ENCODE data around the gene NFIB. TPM values are rescaled to one million over a fixed set of nuclear protein-coding genes. Genes with fewer than 3 reads are reported as not detected.

Gene NFIB
- total and polyA plus RNA-seq, 2 donors from 2014 or later, result 15.6 to 112 TPM

DNA sequence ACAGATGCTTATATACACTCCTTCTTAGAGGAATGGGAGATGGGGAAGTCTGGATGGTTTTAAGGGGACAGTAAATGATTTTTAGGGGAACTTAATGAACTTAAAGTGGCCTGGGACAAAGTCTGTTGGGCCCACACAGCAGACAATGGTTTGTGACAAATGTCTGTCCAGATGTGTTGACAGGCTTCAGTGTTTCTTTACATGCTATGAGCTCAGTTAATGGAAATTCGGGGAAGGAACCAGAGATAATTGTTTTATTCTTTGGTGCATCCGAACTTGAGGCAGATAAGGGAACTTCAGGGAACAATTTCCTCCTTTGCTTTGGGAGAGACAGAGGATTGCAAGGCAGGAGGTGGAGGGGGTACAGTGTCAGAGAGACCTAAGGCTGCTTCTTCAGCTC is 52.3 kb downstream of the NFIB start:
- DNase-seq, result no peak
- FAIRE-seq, result no peak
- TF ChIP-seq, protein P1, sequence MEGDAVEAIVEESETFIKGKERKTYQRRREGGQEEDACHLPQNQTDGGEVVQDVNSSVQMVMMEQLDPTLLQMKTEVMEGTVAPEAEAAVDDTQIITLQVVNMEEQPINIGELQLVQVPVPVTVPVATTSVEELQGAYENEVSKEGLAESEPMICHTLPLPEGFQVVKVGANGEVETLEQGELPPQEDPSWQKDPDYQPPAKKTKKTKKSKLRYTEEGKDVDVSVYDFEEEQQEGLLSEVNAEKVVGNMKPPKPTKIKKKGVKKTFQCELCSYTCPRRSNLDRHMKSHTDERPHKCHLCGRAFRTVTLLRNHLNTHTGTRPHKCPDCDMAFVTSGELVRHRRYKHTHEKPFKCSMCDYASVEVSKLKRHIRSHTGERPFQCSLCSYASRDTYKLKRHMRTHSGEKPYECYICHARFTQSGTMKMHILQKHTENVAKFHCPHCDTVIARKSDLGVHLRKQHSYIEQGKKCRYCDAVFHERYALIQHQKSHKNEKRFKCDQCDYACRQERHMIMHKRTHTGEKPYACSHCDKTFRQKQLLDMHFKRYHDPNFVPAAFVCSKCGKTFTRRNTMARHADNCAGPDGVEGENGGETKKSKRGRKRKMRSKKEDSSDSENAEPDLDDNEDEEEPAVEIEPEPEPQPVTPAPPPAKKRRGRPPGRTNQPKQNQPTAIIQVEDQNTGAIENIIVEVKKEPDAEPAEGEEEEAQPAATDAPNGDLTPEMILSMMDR (IDR thresholded peaks at IDR 0.05; ENCODE audit: borderline replicate concordance, extremely low read depth, insufficient read depth), result no peak

DNA sequence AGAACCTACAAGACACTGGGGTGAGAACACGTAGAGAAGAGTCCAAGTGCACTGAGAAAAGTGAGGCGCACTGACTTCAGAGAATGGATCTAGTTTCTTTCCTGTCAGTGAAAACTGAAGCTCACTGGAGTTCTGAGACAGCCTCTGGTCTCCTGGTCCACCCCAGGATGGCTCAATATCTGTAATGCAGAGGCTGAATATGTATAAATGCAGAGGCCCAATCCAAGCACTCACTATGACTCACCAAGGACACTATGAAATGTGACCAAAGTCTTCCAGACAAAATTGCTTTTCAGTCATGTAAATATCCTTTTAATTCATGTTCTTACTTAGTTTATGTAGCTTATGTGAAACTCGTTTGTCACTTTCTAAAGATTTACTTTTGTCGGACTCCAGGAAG is 53.8 kb downstream of the NFIB start:
- H3K27ac ChIP-seq (ENCODE audit: low read depth in 2 of 2, low read length in 2 of 2), result no peak overlapping the region

More for the DNA sequence above, 52.3 kb downstream of the NFIB start:
- Histone ChIP-seq H3K36me3 (ENCODE audit: control insufficient read depth in 2 of 3, insufficient read depth in 3 of 3, low read length in 3 of 3) (no peaks in the 10 kb centered on the region), H3K9ac (ENCODE audit: low read length in 3 of 3) (no peak overlapping the region), H3K27ac (ENCODE audit: low read depth in 2 of 2, low read length in 2 of 2) (no peak overlapping the region), H3K4me3 (ENCODE audit: low read length in 3 of 3) (no peak overlapping the region), H3K27me3 (ENCODE audit: control insufficient read depth, insufficient read depth, low read length) (no peaks in the 10 kb centered on the region), H3K4me1 (ENCODE audit: control insufficient read depth in 2 of 3, insufficient read depth in 2 of 3, low read depth in 1 of 3, low read length in 3 of 3) (peaks cover 0 to 10% (median 6%) of the 10 kb centered on the region in 3 donors), H3K9me3 (ENCODE audit: control insufficient read depth in 2 of 3, insufficient read depth in 1 of 3, low read length in 3 of 3) (no peaks in the 10 kb centered on the region)
- intact Hi-C loops (cut with DNase I), result no loop called here

DNA sequence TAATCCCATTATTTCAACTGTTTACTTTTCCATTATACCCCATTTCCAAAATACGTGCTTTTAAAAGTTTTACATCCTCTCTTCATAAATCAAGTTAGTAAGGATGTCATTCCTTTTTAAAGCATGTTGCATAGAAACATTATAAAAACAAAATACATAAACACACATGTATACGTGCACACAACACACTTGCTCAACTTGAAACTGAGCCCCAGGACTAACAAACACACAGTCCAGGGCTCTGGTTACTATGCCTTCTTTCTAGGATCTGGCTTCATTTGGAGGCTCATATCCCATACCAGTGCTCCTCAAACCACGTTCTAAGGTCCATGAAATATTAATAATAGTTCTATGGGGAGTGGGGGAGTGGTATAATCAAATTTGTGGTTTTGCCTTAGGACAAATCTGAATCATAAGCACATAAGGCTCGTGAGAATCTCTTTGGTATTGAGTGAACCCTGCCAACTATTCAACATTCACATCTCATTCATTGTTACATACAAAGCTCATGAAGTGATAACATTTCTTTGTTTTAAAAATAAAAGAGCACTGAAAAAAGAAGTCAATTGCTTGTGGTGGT is 55.2 kb downstream of the NFIB start:
- no peak overlapping the region for H3K9ac ChIP-seq (ENCODE audit: low read length in 3 of 3)
- no peaks in the 10 kb centered on the region for H3K27me3 ChIP-seq (ENCODE audit: control insufficient read depth, insufficient read depth, low read length)
- intact Hi-C loops (cut with DNase I), result no loop called here
- DNase-seq (no peak), FAIRE-seq (no peak)
- no peaks in the 10 kb centered on the region for H3K36me3 ChIP-seq (ENCODE audit: control insufficient read depth in 2 of 3, insufficient read depth in 3 of 3, low read length in 3 of 3)
- no peak overlapping the region for H3K27ac ChIP-seq (ENCODE audit: low read depth in 2 of 2, low read length in 2 of 2)
- no peak overlapping the region for H3K4me3 ChIP-seq (ENCODE audit: low read length in 3 of 3)
- H3K4me1 ChIP-seq (ENCODE audit: control insufficient read depth in 2 of 3, insufficient read depth in 2 of 3, low read depth in 1 of 3, low read length in 3 of 3), result peaks cover 0 to 16% (median 12%) of the 10 kb centered on the region in 3 donors
- no peaks in the 10 kb centered on the region for H3K9me3 ChIP-seq (ENCODE audit: control insufficient read depth in 2 of 3, insufficient read depth in 1 of 3, low read length in 3 of 3)
- TF ChIP-seq, protein P1 (IDR thresholded peaks at IDR 0.05; ENCODE audit: borderline replicate concordance, extremely low read depth, insufficient read depth), result no peak

More for the DNA sequence above, 53.8 kb downstream of the NFIB start:
- DNase-seq (no peak), FAIRE-seq (no peak)
- Histone ChIP-seq H3K9me3 (ENCODE audit: control insufficient read depth in 2 of 3, insufficient read depth in 1 of 3, low read length in 3 of 3) (no peaks in the 10 kb centered on the region), H3K27me3 (ENCODE audit: control insufficient read depth, insufficient read depth, low read length) (no peaks in the 10 kb centered on the region), H3K4me1 (ENCODE audit: control insufficient read depth in 2 of 3, insufficient read depth in 2 of 3, low read depth in 1 of 3, low read length in 3 of 3) (peaks cover 0 to 16% (median 12%) of the 10 kb centered on the region in 3 donors), H3K4me3 (ENCODE audit: low read length in 3 of 3) (no peak overlapping the region), H3K36me3 (ENCODE audit: control insufficient read depth in 2 of 3, insufficient read depth in 3 of 3, low read length in 3 of 3) (no peaks in the 10 kb centered on the region), H3K9ac (ENCODE audit: low read length in 3 of 3) (no peak overlapping the region)
- TF ChIP-seq, protein P1 (IDR thresholded peaks at IDR 0.05; ENCODE audit: borderline replicate concordance, extremely low read depth, insufficient read depth), result no peak
- intact Hi-C loops (cut with DNase I), result no loop called here

DNA sequence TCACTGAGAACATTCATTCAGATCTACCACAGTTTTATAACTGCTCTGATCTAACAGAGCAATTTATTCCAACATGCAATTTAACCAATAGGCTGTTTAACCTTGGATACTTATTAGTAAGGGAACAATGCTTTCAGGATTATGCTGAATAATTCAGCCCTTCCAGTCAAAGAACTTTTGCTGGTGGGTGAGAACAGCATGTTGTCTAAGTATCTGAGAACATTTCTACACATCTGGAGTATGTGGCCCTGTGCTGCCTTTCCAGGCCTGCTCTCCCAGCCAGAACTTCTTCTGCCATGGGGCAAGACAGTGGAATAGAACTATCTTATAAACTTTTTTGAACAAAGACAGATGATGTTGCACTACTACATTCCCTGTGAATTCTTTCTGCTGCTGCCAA is 55.8 kb downstream of the NFIB start:
- intact Hi-C loops (cut with DNase I), result no loop called here
- no peak overlapping the region for H3K4me3 ChIP-seq (ENCODE audit: low read length in 3 of 3)
- H3K9me3 ChIP-seq (ENCODE audit: control insufficient read depth in 2 of 3, insufficient read depth in 1 of 3, low read length in 3 of 3), result no peaks in the 10 kb centered on the region
- no peak overlapping the region for H3K27ac ChIP-seq (ENCODE audit: low read depth in 2 of 2, low read length in 2 of 2)
- H3K36me3 ChIP-seq (ENCODE audit: control insufficient read depth in 2 of 3, insufficient read depth in 3 of 3, low read length in 3 of 3), result no peaks in the 10 kb centered on the region
- FAIRE-seq, result no peak
- TF ChIP-seq, protein P1 (IDR thresholded peaks at IDR 0.05; ENCODE audit: borderline replicate concordance, extremely low read depth, insufficient read depth), result no peak
- H3K9ac ChIP-seq (ENCODE audit: low read length in 3 of 3), result no peak overlapping the region
- DNase-seq, result no peak
- peaks cover 0 to 16% (median 12%) of the 10 kb centered on the region in 3 donors for H3K4me1 ChIP-seq (ENCODE audit: control insufficient read depth in 2 of 3, insufficient read depth in 2 of 3, low read depth in 1 of 3, low read length in 3 of 3)
- H3K27me3 ChIP-seq (ENCODE audit: control insufficient read depth, insufficient read depth, low read length), result no peaks in the 10 kb centered on the region

Measured in kidney (tissue), 14 donors.